Measurements from ENCODE around the gene IFI16.
"Not testable (repeated sequence)": the region's sequence is repeated elsewhere in the genome, so short reads cannot be mapped to it uniquely, and the experiment has no call there.

IFI16 gene

DNA sequence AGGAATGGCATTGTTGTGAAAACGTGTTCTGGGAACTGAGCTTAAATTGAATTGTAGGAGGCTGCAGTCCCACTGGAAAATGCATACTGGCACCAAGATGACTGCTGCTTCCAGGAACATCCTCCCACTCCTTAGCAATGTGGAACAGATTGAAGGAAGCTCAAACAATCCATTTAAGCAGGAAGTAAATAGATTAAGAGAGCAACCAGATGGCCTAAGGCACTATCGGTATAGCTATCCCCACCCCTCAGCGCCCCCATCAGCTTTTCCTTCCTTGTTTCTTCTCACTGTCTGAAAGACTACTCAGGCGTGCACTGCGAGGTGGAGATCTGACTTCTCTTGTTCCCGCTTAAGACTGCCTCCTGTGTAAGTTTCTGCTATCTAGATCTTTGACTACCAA is 4.0 kb upstream of the IFI16 start:
- DNase-seq (ENCODE audit: low spot score): no peak
- Histone ChIP-seq H3K27ac (peak overlapping the region in 1 of 2 donors; percentile 70), H3K4me3 (peak overlapping the region; percentile 8)
- TF ChIP-seq, protein P1, sequence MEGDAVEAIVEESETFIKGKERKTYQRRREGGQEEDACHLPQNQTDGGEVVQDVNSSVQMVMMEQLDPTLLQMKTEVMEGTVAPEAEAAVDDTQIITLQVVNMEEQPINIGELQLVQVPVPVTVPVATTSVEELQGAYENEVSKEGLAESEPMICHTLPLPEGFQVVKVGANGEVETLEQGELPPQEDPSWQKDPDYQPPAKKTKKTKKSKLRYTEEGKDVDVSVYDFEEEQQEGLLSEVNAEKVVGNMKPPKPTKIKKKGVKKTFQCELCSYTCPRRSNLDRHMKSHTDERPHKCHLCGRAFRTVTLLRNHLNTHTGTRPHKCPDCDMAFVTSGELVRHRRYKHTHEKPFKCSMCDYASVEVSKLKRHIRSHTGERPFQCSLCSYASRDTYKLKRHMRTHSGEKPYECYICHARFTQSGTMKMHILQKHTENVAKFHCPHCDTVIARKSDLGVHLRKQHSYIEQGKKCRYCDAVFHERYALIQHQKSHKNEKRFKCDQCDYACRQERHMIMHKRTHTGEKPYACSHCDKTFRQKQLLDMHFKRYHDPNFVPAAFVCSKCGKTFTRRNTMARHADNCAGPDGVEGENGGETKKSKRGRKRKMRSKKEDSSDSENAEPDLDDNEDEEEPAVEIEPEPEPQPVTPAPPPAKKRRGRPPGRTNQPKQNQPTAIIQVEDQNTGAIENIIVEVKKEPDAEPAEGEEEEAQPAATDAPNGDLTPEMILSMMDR (IDR thresholded peaks at IDR 0.05): no peak

DNA sequence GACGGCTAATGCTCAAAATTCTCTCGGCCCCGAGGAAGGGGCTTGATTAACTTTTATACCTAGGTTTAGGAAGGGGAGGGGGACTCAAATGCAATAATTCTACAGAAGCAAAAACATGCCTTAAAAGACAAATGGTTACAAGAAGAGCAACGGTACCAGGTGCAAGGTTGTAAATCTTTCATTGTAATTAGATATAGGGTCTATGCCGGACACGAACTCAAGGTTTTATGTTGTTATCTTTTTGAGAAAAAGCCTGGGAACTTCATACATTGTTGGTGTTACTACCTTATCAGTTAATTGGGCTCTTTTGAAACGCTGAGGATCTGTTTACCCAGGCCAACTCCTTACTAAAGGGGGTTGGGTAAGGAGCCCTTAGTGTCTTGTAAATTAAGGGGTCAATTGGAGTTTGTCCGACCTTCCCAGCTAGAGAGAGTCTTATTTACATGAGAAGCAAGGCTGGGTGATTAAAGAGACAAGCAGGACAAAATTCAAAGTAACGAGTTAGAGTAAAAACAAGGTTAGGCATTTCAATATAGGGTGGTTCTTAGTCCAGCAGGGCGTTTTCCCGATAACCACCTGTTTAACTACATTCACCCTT is 3.4 kb upstream of the IFI16 start:
- Histone ChIP-seq H3K27ac (peak overlapping the region in 1 of 2 donors; percentile 70), H3K4me3 (peak overlapping the region; percentile 8)
- not testable (repeated sequence) for DNase-seq (ENCODE audit: low spot score)

DNA sequence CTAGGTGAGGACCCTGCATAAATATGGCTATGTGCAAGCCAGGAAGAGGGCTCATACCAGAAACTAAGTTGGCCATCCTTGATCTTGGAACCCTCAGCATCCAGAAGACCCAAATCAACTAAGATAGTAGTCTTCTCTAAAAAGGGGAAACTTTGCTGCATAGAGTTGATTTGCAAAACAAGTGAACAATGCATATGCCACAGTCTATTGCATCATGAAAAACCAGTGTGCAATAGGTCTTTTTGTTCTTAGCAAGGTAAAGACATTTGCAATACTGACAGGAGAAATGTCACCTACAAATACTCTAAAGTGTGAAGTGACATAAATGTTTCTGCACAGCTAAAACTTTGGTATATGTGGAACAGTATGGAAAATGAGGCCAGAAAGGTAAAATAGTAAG is 2.0 kb upstream of the IFI16 start:
- TF ChIP-seq, protein P1 (IDR thresholded peaks at IDR 0.05): no peak
- DNase-seq (ENCODE audit: low spot score): no peak
- H3K27ac ChIP-seq: no peak overlapping the region
- H3K4me3 ChIP-seq: no peak overlapping the region

DNA sequence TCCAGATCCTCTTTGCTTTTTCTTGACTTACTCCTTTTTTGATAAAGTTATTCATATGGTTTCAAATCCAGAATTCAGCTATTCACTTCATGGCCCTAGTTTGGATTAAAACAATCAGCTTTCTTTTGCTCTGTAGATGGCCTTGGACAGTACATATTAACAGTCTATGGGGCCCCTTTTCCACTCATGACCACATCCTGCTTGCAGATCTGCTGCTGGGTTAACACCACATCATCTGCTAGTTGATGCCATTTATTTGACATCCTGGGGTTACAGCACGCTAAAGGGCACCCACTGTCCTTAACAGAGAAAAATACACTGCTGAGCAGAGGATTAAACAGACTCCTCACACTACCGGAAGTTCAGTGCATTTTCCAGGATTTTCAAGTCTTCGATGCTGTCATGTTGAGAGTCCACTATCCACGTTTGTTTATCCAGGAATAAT is 941 bp upstream of the IFI16 start:
- Histone ChIP-seq H3K4me3 (no peak overlapping the region), H3K27ac (peak overlapping the region; percentile 90 to 94)
- TF ChIP-seq, protein P1 (IDR thresholded peaks at IDR 0.05): no peak
- DNase-seq (ENCODE audit: low spot score): no peak

DNA sequence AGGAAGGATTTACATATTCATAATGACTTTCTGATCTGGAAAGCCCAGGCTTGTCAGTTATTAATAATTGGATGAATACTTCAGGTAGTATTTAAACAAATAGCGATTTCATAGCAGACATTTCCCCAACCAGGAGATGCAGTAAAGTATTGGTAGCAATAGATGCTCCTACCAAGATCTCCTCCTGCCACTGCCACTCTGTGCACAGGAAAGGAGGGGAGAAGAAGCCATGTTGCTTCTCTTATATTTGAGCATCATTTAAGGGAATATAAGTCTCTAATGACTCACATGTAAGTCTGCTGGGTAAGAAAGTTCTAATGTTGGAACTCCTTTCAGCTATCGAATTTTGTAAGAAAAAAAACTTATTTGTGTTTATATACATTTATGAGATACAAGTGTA is 420 bp upstream of the IFI16 start:
- peak overlapping the region; percentile 76 for H3K4me3 ChIP-seq
- DNase-seq (ENCODE audit: low spot score): no peak
- TF ChIP-seq, protein P1 (IDR thresholded peaks at IDR 0.05): no peak
- H3K27ac ChIP-seq: peak overlapping the region; percentile 90 to 94

DNA sequence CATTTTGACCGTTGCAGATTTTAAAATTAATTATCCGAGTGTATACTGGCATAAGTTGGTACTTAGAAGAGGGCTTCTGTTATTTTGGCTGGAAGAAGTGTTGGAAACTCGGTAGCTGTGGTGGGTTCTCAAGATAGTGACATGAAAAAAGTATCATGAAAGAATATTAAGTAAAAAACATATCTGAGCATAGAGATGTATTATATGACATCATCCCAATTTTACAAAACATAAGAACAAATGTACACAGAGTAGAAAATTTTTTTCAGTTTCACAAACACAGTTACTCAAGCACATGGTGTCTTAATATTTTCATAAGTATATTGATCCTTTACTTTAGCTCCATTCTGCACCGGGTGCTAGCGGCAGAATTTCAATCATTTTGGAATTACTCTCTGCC is 684 bp downstream of the IFI16 start:
- H3K27ac ChIP-seq: peak overlapping the region; percentile 90 to 94
- no peak for DNase-seq (ENCODE audit: low spot score)
- TF ChIP-seq, protein P1 (IDR thresholded peaks at IDR 0.05): no peak
- peak overlapping the region; percentile 76 for H3K4me3 ChIP-seq

DNA sequence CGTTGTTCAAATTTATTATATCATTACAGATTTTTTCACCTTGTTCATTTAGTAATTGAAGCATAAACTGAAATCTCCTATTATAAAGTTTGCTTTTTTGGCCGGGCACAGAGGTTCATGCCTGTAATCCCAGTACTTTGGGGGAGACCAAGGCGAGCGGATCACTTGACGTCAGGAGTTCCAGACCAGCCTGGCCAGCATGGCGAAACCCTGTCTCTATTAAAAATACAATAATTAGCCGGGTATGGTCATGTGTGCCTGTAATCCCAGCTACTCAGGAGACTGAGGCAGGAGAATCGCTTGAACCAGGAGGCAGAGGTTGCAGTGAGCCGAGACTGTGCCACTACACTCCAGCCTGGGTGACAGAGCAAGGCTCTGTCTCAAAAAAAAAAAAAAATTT is 1.3 kb downstream of the IFI16 start:
- not testable (repeated sequence) for DNase-seq (ENCODE audit: low spot score)
- peak overlapping the region; percentile 74 to 94 for H3K27ac ChIP-seq
- peak overlapping the region; percentile 76 for H3K4me3 ChIP-seq

DNA sequence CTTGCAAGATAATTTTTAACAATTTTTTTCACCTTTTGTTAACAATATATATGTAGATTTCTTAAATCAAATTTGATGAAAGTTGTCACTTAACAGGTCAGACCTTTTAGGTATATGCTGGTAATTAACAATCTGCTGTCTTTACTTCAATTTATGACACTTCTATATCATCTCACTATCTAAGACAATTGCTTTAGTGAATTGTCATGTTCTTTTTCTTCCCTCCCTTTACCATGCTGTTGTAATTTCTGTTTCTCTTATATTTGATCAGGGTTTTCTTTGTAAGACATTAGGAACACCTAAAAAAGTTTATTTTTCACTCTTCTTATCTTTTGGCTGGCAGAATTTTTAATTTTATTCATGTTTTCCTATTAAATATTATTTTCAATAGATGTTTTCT is 2.0 kb downstream of the IFI16 start:
- TF ChIP-seq, protein P1 (IDR thresholded peaks at IDR 0.05): no peak
- DNase-seq (ENCODE audit: low spot score): no peak
- H3K27ac ChIP-seq: no peak overlapping the region
- H3K4me3 ChIP-seq: peak overlapping the region; percentile 76

All from coronary artery (tissue), 2 donors.